GM12891 (cell line): ENCODE data around the gene POU6F2.

Source experiments
- POLR2A ChIP-seq: IDR thresholded peaks from 2 replicates; pipeline ENCODE4 v1.6.1; 2011; ENCODE audit warnings: low read depth, low read length, control low read depth
- POLR2AphosphoS5 ChIP-seq: IDR thresholded peaks from 2 replicates; pipeline ENCODE4 v1.6.1; 2011; ENCODE audit warnings: low read depth, low read length, control low read depth
- TAF1 ChIP-seq: IDR thresholded peaks from 2 replicates; pipeline ENCODE4 v1.6.1; 2011; ENCODE audit warnings: low read depth, low read length, control low read depth

DNA sequence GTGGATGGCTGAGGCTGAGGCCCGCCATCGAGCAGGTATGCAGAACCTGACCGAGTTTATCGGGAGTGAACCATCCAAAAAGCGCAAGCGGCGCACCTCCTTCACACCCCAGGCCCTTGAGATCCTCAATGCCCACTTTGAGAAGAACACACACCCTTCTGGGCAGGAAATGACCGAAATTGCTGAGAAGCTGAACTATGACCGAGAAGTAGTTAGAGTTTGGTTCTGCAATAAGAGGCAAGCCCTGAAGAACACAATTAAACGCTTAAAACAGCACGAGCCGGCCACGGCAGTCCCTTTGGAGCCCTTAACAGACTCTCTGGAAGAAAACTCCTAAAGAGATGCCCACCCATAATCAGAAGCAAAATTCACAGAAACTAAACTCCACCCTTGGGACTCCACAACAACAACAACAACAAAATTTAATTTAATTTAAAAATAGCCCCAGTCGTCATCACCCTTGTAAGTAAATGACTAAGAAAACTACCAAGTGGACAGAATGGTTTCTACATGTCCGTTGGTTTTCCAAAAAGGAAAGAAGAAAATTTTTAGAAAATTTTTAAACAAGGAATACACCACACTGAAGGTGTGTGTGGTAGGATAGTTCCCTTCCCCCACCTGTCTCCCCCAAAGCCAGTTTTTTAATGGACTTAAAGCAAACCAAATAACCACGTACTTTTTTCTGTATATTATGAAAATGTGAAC lies 486.8 kb downstream of the POU6F2 start:
- TF ChIP-seq POLR2AphosphoS5 (no peak), POLR2A (no peak), TAF1 (no peak)
